GM11168 (cell line): ENCODE results near the gene EFNA2.
"Not testable (repeated sequence)": the region's sequence is repeated elsewhere in the genome, so short reads cannot be mapped to it uniquely, and the experiment has no call there.

Experiments
- in situ Hi-C: fragments of 300-500 bp; cut with MboI; formaldehyde crosslinking; loops from one replicate; pipeline ENCODE4 v1.12.0; 2022; ENCODE audit warnings: low sequenced_read_pairs; ENCODE audit not compliant: unreplicated experiment

The EFNA2 gene

DNA sequence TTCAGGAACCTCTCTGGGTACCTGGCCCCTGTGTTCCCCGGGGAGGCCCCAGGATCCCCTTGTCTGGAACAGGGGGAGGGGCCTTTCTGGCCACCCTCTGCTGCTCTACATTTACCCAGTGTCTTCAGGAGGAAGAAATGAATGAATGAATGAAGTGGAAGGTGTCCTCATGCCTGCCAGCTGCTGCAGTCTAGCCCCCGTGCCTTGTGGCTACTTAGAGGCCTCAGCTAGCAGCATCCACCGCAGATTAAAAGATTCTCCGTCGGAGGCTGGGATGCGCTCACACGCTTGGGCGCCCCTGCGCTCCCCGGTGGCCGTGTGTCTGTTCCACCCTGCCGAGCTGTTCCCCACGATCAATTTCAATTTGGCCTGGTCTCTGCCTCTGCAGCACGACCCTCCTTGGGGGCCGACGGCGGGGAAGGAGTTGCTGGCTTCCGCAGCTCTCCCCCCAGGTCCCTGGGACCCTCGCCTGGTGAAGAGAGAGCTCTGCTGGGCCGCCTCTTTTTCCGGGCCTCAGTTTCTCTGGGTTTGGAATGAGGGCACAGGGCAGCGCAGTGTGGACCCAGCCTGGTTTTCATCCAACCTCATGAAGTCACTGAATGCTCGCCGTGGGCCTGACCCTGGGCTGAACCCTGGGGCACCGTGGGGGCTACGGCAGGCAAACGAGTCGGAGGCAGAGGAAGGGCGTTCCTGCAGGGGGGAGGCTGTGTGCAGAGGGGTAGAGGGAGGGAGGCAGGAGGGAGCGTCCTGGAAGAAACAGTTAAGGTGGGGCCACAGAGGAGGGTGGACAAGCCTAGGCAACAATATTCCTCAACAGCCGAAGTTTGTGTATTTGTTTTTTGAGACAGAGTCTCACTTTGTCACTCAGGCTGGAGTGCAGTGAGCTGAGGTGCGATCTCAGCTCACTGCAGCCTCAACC lies 28.3 kb downstream of the EFNA2 start:
- in situ Hi-C loops = no loop called here

DNA sequence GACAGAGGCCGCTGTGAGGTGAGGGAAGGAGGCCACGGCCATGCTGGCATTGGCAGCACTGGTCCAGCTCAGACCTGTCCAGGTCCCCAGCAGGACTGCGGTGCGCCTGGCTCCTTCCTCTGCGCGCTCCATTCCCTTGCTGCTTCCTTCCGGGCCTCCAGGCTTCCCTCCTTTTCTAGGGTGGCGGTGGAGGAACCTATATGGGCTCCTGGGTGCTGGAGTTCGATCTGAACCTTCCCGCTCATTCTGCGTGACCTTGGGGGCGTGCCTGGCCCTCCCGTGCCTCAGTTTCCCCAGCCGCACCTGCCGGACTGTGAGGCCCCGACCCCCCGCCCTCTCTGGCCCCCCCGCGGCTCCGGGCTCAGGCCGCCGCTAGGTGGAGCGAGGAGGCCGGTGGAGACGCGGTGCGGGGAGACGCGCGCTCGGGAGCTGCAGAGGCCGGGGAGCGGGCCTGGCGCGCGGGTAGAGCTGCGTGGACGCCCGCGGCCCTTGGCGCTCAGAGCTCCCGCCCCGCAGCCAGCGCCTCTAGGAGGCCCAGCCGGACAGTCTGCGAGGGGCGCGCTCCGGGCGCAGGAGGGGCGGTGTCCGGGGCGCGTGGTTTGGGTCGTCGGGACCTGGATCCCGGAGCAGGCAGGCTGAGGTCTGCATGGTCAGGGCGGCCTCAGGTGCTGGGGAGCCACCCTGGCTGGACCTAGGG lies 29.9 kb downstream of the EFNA2 start:
- in situ Hi-C loops = loop anchor here (5.0 kb wide), 1 partner anchor 52 kb away; no protein-coding TSS in a partner anchor

DNA sequence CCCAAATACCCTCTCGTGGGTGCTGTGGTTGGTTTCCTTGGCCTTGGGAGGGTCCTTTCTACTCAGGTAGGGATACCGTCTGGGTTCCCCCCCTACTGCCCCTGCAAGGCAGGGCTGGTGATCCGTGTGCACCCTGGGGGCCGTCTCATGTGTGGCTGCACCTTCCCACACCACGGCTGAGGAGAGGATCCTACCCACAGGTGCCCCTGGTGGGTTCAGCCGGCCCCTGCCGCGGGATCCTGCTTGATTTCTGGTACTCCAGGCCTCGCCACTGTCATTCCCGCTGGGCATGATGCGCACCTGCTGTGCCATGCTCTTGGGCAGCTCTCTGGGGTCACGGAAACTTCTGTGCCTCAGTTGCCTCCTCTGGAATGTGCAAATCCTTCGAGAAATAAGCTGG lies 30.8 kb downstream of the EFNA2 start:
- in situ Hi-C loops = loop anchor here (5.0 kb wide), 1 partner anchor 51 kb away; no protein-coding TSS in a partner anchor

DNA sequence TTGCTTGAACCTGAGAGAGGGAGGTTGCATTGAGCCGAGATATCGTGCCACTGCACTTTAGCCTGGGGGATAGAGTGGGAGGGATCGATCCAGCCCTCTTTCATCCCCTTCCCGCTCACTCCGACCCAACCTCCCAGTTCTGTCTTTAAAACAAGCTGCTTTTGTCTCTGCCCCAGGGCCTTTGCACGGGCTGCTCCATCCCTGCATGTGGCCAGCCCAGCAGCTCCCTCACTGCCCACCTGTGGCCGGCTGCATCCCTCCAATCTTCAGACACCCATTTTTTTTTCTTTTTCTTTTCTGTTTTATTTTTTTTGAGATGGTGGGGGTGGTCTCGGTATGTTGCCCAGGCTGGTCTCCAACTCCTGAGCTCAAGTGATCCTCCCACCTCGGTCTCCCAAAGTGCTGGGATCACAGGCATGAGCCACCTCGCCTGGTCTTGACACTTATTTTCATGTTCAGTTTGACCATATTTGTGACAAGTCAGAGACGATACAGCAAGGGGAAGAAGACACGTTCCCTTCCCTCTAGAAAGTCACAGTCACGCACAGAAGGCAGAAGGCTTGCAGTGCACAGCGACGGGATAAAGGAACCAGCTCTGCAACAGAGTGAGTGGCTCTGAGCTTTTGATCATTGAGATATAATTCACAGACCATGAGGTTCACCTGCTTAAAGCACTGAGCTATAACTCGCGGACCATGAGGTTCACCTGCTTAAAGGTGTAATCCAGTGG lies 31.8 kb downstream of the EFNA2 start:
- in situ Hi-C loops = loop anchor here (5.0 kb wide), 1 partner anchor 50 kb away; no protein-coding TSS in a partner anchor

DNA sequence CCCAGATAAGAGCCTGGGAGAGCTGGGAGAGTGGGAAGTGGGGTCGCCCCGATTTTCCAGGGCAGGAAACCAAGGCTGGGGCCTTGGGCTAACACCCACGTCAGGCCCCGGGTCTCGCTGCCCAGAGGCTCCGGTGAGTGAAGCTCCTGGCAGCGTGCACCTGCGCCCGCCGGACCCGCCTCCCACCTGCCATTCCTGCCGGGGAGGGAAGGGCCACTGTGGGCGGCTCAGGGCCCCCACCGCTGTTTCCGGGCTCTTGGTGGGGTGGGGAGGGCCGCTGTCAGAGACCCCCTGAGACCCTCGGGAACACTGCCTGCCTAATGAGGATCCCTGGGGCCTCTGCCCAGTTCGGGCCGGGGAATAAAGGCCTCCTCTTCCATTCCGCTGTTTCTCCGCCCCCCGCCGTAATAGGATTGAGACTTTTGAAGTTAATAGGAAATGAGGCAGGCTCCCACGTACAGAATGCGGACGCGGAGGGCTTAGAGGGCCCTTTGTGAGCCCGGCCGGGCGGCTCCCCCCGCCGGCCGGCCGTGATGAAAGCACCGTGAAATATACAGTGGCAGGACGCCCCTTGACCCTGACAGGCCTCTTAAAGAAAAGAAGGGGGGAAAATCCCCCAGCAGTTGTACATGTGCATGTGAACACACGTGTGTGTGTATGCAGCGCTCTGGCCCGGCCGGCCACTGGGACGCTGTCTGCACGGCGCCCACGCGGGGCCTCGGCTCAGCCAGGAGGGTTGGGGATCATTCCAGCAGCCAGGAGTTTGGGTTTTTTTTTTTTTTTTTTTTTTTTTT lies 33.2 kb downstream of the EFNA2 start:
- in situ Hi-C loops = loop anchor here (5.0 kb wide), 1 partner anchor 48 kb away; no protein-coding TSS in a partner anchor

DNA sequence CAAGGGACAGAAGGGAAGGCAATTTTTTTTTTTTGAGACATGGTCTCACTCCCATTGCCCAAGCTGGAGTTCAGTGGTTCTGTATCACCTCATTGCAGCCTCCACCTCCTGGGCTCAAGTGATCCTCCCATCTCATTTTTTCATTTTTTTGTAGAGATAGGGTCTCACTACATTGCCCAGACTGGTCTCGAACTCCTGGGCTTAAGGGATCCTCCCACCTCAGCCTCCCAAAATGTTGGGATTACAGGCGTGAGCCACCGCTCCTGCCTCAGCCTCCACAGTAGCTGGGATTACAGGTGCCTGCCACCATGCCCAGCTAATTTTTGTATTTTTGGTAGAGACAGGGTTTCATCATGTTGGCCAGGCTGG lies 34.6 kb downstream of the EFNA2 start:
- in situ Hi-C loops = not testable (repeated sequence)

DNA sequence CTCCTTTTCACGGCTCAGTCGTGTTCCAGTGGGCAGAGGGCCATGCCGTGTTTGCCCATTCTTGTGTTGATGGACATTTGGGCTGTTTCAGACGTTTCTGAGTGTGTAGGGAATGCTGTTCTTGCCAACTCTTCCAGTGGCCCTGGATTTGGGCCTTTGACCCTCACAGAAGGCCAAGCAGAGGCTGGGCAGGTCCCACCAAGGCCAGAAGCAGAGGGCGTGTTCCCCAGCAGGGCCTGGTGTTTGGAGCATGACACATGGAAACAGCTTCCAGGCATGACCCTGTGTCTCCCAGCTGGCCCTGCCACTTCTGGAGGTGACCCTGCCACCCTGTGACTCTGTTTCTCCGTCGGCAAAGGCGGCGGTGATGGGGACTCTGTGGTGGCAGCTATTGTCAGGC lies 35.9 kb downstream of the EFNA2 start:
- in situ Hi-C loops = no loop called here

DNA sequence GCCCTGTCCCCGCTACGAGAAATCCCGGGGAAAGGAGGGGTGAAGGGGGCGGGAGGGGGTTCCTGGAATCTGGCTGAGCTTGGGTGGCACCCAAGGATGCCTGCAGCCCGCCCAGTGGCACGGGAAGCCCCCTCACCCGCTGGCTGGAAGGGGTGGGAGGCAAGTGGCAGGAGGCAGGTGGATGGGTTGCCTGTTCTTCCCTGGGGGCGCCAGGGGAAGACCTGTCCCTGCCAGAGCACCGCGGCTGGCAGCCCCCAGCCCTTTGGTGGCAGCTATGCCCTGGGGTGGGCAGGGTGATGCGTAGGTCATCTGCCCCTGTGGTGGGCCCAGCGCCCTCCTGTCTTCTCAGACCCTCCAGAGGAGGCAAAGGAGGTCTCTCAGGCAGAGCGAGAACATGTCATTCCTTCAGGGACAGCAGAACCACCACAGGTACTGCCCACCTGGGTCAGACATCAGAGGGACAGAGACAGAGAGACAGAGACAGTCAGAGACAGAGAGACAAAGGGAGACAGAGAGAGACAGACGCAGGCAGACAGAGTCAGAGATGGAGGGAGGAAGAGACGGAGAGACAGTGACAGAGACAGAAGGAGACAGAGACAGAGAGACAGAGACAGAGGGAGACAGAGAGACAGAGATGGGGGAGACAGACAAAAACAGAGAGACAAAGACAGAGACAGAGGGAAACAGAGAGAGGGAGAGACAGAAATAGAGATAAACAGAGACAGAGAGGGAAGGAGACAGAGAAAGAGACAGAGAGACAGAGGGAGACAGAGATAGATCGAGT lies 36.7 kb downstream of the EFNA2 start:
- in situ Hi-C loops = no loop called here

DNA sequence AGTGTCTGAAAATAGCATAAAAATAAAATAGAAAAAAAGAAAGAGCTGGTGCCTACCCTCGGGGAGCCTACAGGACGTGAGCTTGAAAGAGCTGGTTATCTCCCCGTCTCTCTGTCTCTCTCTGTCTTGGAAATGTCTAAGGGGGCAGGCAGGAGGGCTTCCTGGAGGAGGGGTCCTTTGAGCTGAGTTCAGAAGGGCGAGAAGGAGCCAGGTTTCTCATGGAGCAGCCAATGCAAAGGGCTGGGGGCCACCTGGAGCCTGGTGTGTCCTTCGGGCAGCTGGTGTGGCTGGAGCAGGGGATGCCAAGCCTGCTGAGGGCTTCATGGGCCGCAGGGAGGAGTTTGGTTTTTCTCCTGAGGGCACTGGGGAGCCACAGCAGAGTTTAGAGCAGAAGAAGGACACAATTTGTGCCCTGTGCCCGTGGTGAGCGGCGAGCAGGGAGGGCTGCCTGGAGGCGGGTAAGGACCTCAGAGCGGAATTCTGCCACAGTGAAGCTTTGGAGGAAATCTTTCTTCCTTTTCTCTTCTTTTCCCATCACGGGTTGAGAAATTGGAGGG lies 38.7 kb downstream of the EFNA2 start:
- in situ Hi-C loops = no loop called here

DNA sequence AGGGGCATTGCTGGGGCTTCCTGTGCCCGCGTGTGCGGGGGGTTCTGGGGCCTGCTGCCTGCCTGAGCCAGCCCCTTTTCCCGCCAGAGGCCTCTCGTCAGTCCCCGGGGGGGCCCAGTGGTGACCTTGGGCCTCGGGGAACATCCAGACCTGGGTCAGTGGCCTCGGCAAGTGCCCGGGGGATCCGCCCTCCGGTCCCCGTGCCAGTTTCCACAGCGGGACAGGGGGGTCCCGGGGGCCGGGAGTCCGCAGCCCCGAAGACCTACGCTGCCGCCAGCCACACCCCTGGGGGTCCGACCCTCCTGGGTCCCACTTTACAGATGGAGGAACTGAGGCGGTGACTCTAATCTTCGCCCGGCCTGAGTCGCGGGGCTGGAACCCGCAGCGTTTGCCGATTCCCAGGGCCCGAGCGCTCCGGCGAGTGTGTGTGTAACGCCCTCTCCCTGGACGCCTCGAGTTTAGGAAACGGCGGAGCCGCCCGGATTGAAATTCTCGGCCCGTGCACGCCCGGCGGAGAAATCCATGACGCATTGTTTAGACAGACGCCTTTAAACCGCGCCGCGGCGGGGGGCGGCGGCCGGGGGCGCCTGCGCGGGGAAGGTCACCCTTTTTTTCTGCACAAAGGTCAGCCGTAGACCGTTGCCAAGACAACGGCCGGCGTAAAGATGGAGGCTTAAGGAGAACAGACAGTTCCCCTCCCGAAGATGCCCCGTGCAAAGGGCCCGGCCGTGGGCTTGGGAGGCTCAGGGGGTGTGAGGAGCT lies 39.3 kb downstream of the EFNA2 start:
- in situ Hi-C loops = no loop called here

DNA sequence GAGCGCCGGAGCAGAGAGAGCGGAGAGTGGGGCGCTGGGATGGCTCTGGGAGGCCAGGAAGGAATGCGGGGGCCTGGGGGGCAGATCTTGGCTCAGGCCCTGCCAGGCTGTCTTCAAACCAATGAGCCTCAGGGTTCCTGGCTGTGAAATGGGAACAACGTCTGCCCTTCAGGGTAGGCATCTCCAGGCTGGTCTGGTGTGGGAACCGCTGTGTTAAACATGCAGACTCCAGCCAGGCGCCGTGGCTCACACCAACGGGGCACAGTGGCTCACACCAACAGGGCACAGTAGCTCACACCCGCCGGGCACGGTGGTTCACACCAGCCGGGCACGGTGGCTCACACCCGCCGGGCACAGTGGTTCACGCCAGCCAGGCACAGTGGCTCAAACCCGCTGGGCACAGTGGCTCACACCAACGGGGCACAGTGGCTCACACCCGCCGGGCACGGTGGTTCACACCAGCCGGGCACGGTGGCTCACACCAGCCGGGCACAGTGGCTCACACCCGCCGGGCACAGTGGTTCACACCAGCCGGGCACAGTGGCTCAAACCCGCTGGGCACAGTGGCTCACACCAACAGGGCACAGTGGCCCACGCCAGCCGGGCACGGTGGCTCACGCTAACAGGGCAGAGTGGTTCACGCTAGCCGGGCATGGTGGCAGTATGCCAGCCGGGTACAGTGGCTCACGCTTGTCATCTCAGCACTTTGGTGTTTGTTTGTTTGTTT lies 40.1 kb downstream of the EFNA2 start:
- in situ Hi-C loops = no loop called here

DNA sequence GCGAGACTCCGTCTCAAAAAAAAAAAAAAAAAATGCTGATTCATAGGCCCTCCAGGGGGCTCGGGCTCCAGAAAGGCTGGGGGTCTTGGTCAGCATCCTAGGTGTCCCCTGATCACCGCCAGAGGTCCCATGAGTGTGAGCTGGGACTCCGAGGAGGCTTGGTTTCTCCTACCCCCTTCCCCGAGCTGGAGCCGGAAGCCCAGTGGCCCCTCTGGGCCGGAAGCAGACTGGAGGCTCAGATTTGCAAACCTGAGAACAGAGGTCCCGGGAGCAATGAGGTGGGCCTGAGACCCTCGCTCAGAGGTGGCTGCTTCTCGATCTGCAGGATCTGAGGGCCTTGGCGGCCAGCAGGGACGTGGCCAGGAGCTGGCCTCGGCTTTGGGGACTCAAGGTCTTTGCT lies 41.5 kb downstream of the EFNA2 start:
- in situ Hi-C loops = no loop called here

DNA sequence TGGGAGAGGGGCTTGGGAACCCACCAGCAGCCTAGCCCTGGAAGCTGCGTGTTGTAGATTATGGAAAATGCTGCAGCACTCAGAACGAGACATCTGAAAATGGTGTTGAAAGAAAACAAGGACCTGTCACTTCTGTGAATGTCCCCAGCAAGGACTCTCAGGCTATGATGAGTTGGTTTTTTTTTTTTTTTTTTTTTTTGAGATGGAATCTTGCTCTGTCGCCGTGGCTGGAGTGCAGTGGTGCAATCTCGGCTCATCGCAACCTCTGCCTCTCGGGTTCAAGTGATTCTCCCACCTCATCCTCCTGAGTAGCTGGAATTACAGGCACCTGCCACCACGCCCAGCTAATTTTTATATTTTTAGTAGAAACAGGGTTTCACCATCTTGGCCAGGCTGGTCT lies 46.5 kb downstream of the EFNA2 start:
- in situ Hi-C loops = not testable (repeated sequence)

DNA sequence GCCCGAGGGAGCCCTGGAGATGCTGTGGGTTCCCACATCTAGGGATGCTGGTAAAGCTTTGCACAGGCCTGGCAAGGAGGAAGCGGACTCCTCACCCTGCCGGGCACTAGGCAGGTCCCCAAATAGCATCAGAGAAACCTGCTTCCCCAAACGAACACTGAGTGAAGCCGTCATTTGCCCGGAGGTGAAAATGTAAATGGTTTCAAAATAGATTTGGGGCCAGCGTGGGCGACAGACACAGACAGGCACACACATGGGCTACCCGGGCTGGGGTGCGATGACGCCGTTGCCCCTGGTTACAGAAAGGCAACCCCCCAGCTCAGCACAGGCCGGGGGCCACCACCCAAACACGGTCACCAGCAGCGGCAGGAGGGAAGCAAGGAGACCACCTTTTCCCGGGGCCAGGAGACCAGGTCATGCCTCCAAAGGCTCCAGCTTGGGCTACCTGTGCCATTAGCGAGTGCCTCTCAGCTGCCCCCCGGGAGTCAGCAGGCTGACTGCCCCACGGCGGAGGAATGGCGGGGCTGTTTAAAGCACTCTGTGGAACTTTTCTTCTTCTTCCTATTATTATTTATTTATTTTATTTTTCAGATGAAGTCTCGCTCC lies 50.5 kb downstream of the EFNA2 start:
- in situ Hi-C loops = no loop called here

DNA sequence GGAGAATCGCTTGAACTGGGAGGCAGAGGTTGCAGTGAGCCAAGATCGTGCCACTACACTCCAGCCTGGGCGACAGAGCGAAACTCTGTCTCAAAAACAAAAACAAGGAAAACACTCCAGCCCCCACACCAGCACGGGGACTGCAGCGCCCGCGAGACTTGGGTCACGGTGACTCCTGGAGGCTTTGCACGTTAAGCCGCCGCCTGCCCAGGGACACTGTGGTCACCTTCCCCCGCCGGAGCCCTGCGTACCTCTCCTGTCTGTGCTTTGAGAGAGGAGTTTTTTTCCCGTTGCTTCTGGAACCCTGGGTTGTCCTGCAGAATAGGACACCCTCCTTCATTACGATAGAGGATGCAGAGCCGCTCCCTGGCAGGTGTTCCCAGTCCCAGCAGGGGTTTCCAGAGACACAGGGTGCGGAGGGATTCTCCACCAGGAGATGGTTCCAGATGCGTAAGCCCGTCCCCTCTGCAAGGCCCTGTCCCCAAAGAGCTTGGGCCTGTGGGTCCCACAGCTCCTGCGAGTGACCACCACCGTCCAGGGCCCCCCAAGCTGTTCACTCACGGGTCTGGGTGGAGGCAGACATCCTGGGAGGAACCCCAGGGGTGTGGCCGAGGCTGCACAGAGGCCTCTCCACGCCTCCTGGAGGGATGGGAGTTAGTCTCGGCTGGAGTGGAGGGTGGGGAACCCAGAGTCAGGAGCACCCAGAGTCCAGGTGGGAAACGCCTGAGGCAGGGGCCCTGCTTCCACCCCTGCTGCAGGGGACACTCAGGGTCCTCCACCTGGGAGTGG lies 55.2 kb downstream of the EFNA2 start:
- in situ Hi-C loops = no loop called here

DNA sequence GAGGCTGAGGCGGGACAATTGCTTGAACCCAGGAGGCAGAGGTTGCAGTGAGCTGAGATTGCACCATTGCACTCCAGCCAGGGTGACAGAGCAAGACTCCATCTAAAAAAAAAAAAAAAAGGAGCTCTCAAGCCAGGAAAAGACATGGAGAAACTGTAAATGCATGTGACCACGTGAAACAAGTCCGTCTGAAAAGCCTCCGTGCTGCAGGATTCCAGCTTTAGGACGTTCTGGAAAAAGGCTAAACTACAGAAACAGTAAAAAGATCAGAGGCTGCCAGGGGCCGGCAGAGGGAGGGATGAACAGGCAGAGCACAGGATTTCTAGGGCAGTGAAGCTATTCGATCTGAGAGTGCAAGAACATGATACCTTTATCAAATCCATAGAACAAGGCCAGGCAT lies 57.4 kb downstream of the EFNA2 start:
- in situ Hi-C loops = no loop called here
